WI38 (cell line): ENCODE data around the gene CNTN5.

Experiments
- H3K4me3 ChIP-seq: 2 replicates; pipeline ENCODE4 v1.5.1; 2011; ENCODE audit warnings: low read depth, mild to moderate bottlenecking, control low read depth, low read length
- TF ChIP-seq, protein P1 (sequence below): IDR thresholded peaks from 2 replicates; pipeline ENCODE4 v1.5.1; 2012; ENCODE audit warnings: low read depth, mild to moderate bottlenecking, control low read depth, low read length

CNTN5 gene

DNA sequence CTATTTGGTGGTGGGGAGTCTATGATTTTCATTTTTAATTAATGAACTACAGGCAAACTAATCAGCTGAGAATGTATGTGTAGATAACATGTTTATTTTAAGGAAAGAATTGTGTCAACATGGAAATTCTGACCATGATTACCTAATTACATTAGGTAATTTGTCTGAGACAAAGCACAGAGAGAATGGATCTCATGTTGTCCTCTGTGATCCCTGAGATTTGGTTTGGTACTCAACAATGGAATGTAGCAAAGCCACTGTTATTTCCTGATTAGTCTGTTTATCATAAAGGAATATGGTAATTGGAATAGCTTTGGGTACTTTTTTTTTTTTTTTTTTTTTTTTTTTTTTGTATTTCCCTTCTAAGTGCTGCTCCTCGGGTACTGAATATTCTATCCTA is 947.6 kb downstream of the CNTN5 start:
- H3K4me3 ChIP-seq = no peak overlapping the region
- TF ChIP-seq, protein P1, sequence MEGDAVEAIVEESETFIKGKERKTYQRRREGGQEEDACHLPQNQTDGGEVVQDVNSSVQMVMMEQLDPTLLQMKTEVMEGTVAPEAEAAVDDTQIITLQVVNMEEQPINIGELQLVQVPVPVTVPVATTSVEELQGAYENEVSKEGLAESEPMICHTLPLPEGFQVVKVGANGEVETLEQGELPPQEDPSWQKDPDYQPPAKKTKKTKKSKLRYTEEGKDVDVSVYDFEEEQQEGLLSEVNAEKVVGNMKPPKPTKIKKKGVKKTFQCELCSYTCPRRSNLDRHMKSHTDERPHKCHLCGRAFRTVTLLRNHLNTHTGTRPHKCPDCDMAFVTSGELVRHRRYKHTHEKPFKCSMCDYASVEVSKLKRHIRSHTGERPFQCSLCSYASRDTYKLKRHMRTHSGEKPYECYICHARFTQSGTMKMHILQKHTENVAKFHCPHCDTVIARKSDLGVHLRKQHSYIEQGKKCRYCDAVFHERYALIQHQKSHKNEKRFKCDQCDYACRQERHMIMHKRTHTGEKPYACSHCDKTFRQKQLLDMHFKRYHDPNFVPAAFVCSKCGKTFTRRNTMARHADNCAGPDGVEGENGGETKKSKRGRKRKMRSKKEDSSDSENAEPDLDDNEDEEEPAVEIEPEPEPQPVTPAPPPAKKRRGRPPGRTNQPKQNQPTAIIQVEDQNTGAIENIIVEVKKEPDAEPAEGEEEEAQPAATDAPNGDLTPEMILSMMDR = no peak

DNA sequence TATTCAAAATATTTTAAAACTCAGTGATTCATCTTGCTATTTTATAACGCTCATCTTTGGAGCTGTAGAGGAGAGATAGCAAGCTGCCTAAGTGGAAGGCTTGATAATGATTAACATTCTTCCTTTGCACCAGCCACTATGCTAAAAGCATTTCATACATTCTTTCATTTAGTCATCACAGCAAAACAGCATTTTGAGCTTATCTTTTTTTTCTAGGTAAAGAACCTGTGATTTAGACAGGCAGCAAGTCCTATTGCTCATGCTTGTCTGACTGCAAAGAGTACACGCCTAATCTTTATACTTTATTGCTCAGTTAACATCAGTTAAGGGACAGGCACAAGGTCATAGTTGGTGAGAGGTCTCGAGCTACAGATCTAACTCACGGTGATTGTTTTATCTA is 953.2 kb downstream of the CNTN5 start:
- no peak overlapping the region for H3K4me3 ChIP-seq
- TF ChIP-seq, protein P1 = no peak

DNA sequence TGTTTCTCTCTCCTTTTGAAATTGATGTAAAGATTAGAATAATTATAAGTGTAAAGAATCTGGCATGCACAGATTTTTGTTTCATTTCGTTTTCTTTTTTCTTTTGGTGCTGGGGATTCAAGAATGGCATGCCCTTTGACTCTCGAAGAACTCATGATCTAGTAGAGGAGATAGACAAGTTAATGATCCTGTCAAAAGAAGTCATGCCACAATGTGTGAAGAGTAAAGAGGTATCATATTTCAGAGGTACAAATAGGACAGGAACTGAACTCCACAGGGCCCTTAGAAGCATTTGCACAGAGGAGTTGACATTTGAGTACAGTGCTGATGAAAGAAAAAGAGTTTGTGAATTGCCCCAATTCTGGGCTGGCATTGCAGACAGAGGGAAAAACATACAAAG is 958.3 kb downstream of the CNTN5 start:
- TF ChIP-seq, protein P1 = no peak
- H3K4me3 ChIP-seq = no peak overlapping the region

DNA sequence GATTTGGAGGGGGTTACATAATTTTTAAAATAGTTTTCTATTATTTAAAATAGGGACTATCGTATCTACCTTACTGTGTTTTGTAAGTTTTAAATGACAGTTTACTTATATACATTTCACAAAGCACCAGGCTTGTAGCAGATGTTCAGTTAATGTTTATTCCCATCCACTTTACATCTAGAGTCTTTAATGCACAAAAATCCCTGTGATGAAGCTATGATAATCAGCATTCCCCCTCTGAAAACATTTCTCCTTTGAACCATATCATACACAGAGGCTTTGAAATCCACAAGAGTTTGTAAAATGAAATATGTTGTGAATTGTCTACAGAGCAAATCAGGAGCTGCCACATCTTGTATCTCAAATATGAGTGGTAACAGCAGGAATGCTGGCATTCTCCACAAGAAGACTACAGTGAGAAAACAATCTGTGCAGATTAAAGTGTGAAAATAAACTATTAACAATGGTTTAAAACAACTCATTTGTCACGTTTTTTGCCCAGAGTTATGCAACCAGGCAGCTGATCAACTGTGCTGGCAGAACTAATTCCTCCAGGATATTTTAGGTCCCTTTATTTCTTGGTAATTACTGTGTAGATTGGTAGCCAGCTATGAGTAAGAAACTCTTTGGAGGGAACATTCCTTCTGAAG is 967.2 kb downstream of the CNTN5 start:
- no peak overlapping the region for H3K4me3 ChIP-seq
- TF ChIP-seq, protein P1 = no peak

DNA sequence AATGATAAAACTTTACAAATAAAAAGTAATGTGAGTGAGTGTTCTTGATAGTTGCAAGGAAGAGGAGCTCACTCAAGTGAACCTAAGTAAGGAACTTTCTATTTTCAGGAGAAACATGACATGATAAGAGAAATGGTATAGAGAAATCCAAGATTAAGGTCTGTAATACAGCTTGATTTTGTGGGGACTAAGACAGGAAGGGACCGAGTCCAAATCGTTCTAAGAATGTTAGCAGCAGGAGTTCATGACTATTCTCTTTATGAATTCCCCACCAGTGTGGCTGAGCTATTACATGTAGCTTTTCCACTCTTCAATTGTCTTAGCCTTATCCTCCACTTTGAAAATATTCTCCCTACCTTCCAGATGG is 967.7 kb downstream of the CNTN5 start:
- no peak overlapping the region for H3K4me3 ChIP-seq
- TF ChIP-seq, protein P1 = no peak

DNA sequence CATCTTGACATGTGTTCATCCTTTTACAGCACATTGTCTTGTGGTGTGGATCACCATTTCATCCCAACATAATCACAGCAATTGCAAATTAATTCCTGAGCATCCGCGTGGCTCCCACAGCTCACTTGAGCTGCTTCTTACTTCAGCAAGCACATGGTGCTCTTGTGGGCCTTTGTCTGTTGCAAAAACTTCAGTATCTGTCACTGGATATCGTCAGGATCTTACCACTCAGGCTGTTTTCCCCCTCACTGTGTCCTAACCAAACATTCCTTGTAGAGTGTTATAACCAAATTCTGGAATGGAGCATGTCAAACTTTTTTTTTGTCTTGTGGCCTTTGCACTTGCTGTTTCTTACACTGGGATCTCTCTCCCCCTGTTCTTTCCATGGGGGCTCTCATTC is 983.2 kb downstream of the CNTN5 start:
- TF ChIP-seq, protein P1 = no peak
- no peak overlapping the region for H3K4me3 ChIP-seq

DNA sequence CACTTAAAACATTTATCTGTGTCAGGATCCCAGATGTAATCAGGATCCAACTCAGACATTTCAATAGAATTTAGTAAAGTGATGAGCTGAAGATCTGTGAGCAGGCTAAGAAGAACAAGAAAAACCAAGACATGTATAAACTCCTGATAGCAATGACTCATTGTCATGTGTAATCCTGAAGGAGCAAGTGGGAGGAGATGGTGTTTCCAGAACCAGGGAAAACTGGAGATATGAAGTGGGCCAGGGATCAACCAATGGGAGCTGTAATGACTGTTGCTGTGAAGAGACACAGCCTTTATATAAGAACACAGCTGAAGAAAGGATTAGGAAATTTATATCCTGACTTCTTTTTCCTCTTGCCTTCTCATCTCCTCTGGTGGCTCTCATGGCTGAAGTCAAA is 983.8 kb downstream of the CNTN5 start:
- TF ChIP-seq, protein P1 = no peak
- H3K4me3 ChIP-seq = no peak overlapping the region
